Measurements from ENCODE around the gene EXOC6B. TPM values are rescaled to one million over a fixed set of nuclear protein-coding genes. Genes with fewer than 3 reads are reported as not detected.
"Not testable (repeated sequence)": the region's sequence is repeated elsewhere in the genome, so short reads cannot be mapped to it uniquely, and the experiment has no call there.

Gene EXOC6B
- total RNA-seq, 4 donors from 2014 or later: 54.9 to 93.7 (median 64.6) TPM

DNA sequence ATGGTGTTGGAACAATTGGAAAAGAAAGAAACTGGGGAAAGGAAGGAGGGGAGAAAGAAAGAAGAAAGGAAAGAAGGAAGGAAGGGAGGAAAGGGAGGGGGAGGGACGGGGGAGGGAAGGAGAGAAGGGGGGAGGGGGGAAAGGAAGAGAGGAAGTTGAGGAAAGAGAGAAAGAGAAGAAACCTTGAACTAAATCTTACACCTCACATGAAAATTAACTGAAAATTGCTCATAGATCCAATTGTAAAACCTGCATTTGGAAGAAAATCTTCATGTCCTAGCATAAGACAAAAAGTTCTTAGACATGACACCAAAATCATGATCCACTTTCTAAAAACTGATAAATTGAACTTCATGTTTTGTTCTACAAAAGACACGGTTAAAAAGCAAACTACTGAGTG lies 163.8 kb downstream of the EXOC6B start:
- Histone ChIP-seq H3K27me3 (no peaks in the 10 kb centered on the region), H3K4me3 (no peak overlapping the region), H3K36me3 (no peaks in the 10 kb centered on the region), H3K27ac (no peak overlapping the region), H3K4me1 (no peaks in the 10 kb centered on the region), H3K9me3 (peaks cover 0 to 3% (median 0%) of the 10 kb centered on the region in 4 donors)
- TF ChIP-seq, protein P1, sequence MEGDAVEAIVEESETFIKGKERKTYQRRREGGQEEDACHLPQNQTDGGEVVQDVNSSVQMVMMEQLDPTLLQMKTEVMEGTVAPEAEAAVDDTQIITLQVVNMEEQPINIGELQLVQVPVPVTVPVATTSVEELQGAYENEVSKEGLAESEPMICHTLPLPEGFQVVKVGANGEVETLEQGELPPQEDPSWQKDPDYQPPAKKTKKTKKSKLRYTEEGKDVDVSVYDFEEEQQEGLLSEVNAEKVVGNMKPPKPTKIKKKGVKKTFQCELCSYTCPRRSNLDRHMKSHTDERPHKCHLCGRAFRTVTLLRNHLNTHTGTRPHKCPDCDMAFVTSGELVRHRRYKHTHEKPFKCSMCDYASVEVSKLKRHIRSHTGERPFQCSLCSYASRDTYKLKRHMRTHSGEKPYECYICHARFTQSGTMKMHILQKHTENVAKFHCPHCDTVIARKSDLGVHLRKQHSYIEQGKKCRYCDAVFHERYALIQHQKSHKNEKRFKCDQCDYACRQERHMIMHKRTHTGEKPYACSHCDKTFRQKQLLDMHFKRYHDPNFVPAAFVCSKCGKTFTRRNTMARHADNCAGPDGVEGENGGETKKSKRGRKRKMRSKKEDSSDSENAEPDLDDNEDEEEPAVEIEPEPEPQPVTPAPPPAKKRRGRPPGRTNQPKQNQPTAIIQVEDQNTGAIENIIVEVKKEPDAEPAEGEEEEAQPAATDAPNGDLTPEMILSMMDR (IDR thresholded peaks at IDR 0.05): no peak
- no peak for TF ChIP-seq POLR2A (IDR thresholded peaks at IDR 0.05)
- DNase-seq: no peak

DNA sequence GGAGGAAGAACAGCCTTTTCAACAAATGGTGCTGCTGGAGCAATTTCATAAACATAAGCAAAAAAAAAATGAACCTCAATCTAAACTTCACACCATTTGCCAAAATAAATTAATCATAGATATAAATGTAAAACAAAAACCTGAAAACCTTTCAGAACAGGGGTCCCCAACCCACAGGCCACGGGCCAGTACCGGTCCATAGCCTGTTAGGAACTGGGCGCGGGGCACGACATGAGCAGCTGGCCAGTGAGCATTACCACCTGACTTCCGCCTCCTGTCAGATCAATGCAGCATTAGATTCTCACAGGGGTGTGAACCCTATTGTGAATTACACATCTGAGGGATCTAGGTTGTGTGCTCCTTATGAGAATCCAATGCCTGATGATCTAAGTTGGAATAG lies 176.0 kb downstream of the EXOC6B start:
- no peaks in the 10 kb centered on the region for H3K9me3 ChIP-seq
- no peaks in the 10 kb centered on the region for H3K4me1 ChIP-seq
- H3K27me3 ChIP-seq: no peaks in the 10 kb centered on the region
- no peaks in the 10 kb centered on the region for H3K36me3 ChIP-seq
- TF ChIP-seq, protein P1 (IDR thresholded peaks at IDR 0.05): no peak
- TF ChIP-seq POLR2A (IDR thresholded peaks at IDR 0.05): no peak
- no peak overlapping the region for H3K27ac ChIP-seq
- H3K4me3 ChIP-seq: no peak overlapping the region
- no peak for DNase-seq

DNA sequence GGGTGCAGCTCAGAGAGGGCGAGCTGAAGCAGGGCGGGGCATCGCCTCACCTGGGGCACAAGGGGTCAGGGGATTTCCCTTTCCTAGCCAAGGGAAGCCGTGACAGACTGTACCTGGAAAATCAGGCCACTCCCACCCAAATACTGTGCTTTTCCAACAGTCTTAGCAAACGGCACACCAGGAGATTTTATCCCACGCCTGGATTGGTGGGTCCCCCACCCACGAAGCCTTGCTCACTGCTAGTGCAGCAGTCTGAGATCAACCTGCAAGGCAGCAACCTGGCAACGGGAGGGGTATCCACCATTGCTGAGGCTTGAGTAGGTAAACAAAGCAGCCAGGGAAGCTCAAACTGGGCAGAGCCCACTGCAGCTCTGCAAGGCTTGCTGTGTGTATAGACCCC lies 184.6 kb downstream of the EXOC6B start:
- DNase-seq, H3K27ac ChIP-seq, H3K9me3 ChIP-seq, H3K4me3 ChIP-seq, H3K27me3 ChIP-seq, H3K36me3 ChIP-seq, H3K4me1 ChIP-seq: not testable (repeated sequence)

DNA sequence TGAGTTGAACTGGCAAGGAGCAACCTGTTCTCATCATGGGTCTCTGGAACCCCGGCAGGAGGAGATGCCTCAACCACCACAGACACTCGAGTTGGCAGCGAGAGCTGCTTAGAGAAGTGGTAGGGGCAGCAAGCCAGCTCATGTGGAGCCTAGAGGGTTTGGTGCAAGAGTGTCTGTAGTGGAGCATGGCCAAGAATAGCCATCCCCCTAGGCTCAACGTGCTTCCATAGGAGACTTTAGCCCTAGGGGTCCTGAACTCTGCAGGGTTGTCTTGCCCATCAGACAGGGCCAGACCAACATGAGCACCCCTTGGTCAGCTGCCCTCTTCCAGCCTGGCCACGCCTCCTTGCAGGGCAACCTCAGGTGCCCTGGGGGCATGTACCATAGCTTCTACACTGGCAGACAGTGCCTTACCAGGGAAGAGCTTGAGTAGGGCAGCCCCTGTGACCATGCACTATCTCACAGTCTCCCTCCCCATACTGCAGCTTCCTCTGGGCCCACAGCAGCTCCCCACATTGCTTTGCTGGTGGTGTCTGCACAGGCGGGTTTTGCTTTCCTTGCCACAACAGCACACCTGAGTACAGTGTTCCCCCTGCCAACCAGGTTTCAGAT lies 187.1 kb downstream of the EXOC6B start:
- H3K27ac ChIP-seq: no peak overlapping the region
- no peak for DNase-seq

DNA sequence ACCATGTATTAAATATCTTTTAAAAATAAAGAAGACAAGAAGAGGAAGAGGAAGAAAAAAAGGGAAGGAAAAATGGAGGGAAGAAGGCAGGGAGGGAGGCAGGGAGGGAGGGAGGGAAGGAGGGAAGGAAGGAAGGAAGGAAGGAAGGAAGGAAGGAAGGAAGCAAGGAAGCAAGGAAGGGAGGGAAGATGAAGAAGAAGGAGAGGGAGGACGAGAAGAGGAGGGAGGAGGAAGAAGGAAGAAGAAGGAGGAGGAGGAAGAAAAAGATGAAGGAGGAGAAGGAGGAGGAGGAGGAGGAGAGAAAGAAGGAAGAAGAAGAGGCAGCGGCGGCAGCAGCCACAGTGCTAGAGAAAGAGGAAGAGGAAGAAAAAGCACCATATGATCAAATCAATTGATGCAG lies 189.6 kb downstream of the EXOC6B start:
- no peak overlapping the region for H3K4me3 ChIP-seq

More for the DNA sequence above, 187.1 kb downstream of the EXOC6B start:
- H3K4me1 ChIP-seq: no peaks in the 10 kb centered on the region
- no peak overlapping the region for H3K4me3 ChIP-seq
- no peaks in the 10 kb centered on the region for H3K9me3 ChIP-seq
- H3K27me3 ChIP-seq: no peaks in the 10 kb centered on the region
- TF ChIP-seq, protein P1 (IDR thresholded peaks at IDR 0.05): no peak
- TF ChIP-seq POLR2A (IDR thresholded peaks at IDR 0.05): no peak
- no peaks in the 10 kb centered on the region for H3K36me3 ChIP-seq

DNA sequence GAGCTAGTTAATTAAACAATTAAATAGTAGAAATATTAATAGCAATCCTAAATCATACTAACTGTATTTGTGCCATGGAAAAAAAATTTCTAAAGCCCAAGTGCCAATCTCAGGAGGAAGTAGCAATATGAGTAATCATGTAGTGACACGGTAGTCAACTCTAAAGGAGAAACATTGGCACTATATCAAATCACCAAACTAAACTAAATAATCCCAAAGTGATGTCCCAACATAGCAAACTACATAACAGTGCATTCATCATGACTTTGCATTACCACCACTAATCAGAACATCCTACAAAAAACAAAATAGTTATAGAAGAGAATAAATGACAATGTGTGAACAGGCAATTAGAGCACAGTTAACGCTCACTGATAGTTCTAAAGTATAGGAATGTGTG lies 195.1 kb downstream of the EXOC6B start:
- Histone ChIP-seq H3K4me1 (no peaks in the 10 kb centered on the region), H3K9me3 (no peaks in the 10 kb centered on the region), H3K27ac (no peak overlapping the region), H3K4me3 (no peak overlapping the region), H3K36me3 (no peaks in the 10 kb centered on the region), H3K27me3 (no peaks in the 10 kb centered on the region)
- no peak for TF ChIP-seq POLR2A (IDR thresholded peaks at IDR 0.05)
- TF ChIP-seq, protein P1 (IDR thresholded peaks at IDR 0.05): no peak
- DNase-seq: no peak

More for the DNA sequence above, 189.6 kb downstream of the EXOC6B start:
- no peaks in the 10 kb centered on the region for H3K4me1 ChIP-seq
- H3K27ac ChIP-seq: no peak overlapping the region
- no peaks in the 10 kb centered on the region for H3K27me3 ChIP-seq
- no peaks in the 10 kb centered on the region for H3K9me3 ChIP-seq
- no peak for DNase-seq
- H3K36me3 ChIP-seq: no peaks in the 10 kb centered on the region
- TF ChIP-seq, protein P1 (IDR thresholded peaks at IDR 0.05): no peak
- no peak for TF ChIP-seq POLR2A (IDR thresholded peaks at IDR 0.05)
